Tibial nerve (tissue), 3 donors: ENCODE data around the gene PARD6B.

Experiments
- POLR2A ChIP-seq, 2 donors: fragments of 450-650 bp; IDR thresholded peaks; one replicate each; pipeline ENCODE4 v1.6.1; 2017; ENCODE audit warnings: antibody characterized with exemption in 2 of 2, mild to moderate bottlenecking in 2 of 2, moderate library complexity in 2 of 2
- TF ChIP-seq, protein P1 (sequence below), 5 experiments: fragments of 200-600 bp in 3 of 5; fragments of 450-650 bp in 2 of 5; sonication (generic) in 3 of 5; IDR thresholded peaks; one replicate each; pipeline ENCODE4 v1.5.1; 2016 to 2019; ENCODE audit warnings: antibody characterized with exemption in 5 of 5, mild to moderate bottlenecking in 3 of 5, moderate library complexity in 2 of 5

DNA sequence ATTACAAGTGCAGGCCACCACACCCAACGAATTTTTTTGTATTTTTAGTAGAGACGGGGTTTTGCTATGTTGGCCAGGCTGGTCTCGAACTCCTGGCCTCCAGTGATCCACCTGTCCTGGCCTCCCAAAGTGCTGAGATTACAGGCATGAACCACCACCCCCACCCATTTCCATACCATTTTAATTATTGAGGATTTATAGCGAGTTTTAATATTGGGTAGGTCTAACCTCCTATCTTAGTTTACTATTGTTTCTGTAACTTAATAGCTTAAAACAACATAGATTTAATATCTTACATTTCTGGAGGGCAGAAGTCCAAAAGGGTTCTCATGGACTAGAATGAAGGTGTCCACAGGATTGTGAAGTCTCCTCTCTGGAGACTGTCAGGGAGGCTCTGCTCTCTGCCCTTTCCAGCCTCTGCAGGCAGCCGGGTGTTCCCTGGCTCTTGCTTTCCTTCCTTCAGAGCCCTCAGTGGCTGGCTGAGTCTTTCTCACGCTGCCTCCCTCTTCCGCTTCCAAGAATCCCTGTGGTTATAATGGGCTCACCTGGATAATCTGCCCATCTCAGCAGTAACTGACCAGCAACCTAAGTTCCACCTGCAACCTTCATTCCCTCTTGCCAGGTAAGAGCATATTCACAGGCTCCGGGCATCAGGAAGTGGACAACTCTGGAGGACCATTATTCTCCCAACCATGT is 44.9 kb downstream of the PARD6B start:
- TF ChIP-seq POLR2A (IDR thresholded peaks at IDR 0.05): no peak
- TF ChIP-seq, protein P1, sequence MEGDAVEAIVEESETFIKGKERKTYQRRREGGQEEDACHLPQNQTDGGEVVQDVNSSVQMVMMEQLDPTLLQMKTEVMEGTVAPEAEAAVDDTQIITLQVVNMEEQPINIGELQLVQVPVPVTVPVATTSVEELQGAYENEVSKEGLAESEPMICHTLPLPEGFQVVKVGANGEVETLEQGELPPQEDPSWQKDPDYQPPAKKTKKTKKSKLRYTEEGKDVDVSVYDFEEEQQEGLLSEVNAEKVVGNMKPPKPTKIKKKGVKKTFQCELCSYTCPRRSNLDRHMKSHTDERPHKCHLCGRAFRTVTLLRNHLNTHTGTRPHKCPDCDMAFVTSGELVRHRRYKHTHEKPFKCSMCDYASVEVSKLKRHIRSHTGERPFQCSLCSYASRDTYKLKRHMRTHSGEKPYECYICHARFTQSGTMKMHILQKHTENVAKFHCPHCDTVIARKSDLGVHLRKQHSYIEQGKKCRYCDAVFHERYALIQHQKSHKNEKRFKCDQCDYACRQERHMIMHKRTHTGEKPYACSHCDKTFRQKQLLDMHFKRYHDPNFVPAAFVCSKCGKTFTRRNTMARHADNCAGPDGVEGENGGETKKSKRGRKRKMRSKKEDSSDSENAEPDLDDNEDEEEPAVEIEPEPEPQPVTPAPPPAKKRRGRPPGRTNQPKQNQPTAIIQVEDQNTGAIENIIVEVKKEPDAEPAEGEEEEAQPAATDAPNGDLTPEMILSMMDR (IDR thresholded peaks at IDR 0.05): no peak
